Endometrium (tissue), 2 donors: ENCODE measurements around the gene DCAF17.

Source experiments
- FAIRE-seq: peaks from 2 replicates; lab custom pipeline; 2012; peaks lifted over from hg19 to GRCh38; lab: Jason Lieb, UNC
- donor health status: control.
- donor health status: control.

Gene DCAF17

DNA sequence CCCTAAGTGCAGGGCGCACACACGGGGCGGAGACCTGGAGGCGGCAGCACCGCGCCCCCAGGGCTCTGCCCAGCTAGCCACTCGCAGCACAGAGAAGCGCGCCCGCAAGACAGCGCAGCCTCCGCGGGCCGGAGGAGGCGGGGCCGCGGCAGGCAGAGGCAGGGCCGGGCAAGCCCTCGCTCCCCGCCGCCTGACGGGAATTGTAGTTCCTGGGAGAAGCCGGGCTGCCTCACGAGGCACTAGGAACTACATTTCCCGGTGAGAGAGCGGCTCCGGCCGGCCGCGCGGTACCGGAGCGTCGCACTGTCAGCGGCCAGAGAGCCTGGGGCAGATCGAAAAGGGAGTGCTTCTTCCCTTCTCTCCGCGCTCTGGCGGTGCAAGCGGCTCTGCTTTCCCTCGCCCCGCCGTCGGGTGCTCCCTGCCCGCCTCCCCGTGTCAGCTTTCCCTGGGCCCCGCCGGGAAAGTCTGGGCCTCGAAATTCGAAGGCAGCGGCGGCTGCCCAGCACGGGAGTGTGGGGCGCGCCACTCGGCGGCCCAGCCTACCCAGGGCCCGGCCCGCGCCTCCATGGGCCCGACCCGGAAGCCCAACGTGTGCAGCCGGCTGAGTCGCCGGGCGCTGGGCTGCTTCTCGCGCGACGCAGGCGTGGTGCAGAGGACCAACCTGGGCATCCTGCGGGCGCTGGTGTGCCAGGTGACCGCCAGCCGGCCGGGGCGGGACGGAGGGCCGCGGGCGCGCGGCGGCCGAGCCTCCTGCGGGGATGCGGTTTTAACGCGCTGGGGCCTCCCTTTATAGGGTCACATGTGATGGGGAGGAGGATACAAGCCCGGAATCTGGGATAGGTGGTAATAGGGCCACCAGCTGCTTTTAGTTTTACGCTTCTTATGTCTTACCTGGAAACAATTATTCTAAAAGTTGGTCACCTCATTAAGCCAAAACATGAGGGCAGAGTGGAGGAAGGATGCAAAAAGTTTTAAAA, at the start of gene DCAF17:
Gene DCAF17 (plus strand): TSS at position 214 of the 977 bp plus-strand sequence. CDS start 352 bp downstream, at position 566.
- no peak for FAIRE-seq

- no peak for FAIRE-seq
Measured at GRCh38 chr2:171386627-171387026, 47.4 kb upstream of the DCAF17 start.

DNA sequence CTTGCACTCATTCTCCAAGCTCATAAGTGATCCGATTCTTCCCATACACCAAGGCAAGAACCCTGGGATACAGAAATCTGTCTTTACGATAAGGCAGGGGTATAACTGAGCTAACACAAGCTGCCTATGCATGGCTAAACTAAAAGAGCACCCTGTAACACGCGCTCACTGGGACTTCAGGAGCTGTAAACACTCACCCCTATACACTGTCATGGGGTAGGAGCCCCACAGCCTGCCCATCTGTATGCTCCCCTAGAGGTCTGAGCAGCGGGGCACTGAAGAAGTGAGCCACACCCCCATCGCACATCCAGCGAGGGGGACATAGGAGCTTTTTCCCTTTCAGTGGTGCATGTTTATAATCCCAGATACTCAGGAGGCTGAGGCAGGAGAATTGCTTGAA, 47.0 kb upstream of the DCAF17 start:
- FAIRE-seq: no peak

DNA sequence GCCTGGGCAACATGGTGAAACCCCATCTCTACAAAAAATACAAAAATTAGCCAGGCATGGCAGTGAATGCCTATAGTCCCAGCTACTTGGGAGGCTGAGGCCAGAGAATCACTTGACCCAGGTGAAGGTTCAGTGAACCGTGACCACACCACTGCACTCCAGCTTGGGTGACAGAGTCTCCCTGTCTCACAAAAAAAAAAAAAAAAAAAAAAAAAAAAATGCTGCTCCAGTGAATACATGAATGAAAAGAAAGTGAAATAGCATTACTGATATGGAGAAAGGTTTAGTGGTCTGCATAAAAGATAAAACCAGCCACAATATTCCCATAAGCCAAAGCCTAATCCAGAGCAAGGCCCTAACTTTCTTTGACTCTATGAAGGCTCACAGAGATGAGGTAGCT, 44.7 kb upstream of the DCAF17 start:
- FAIRE-seq: no peak

DNA sequence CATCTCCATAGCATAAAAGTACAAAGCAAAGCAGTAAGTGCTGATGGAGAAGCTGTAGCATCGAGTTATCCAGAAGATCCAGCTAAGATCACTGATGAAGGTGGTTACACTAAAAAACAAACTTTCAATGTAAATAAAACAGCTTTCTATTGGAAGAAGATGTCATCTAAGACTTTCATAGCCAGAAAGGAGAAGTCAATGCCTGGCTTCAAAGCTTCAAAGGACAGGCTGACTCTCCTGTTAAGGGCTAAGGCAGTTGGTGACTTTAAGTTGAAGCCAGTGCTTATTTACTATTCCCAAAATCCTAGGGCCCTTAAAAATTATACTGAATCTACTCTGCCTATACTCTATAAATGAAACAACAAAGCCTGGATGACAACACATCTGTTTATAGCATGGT, 44.2 kb upstream of the DCAF17 start:
- no peak for FAIRE-seq

DNA sequence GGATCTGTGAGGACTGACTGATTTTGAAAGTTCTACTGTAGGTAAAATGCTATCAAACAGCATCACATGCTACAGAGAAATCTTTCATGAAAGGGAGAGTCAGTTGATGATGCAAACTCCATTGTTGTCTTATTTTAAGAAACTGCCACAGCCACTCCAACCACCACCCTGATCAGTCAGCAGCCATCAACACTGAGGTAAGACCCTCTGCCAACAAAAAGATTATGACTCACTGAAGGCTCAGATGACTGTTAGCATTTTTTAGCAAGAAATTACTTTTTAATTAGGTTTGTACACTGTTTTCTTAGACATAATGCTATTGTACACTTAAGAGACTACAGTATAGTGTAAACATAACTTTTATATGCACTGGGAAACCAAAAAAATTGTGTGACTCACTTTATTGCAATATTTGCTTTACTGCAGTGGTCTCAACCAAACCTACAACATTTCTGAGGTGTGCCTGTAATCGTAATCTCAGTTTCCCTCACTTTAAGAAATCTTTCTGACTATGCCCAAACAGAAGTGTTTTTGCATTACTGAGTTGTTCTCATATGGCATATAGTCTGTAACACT, 43.0 kb upstream of the DCAF17 start:
- FAIRE-seq: no peak

- no peak for FAIRE-seq
Measured at GRCh38 chr2:171391532-171391931, 42.5 kb upstream of the DCAF17 start.

- FAIRE-seq: no peak
Measured at GRCh38 chr2:171393487-171393886, 40.5 kb upstream of the DCAF17 start.

- FAIRE-seq: no peak
Measured at GRCh38 chr2:171394164-171394740, 39.8 kb upstream of the DCAF17 start.

- FAIRE-seq: no peak
Measured at GRCh38 chr2:171399292-171399691, 34.7 kb upstream of the DCAF17 start.

DNA sequence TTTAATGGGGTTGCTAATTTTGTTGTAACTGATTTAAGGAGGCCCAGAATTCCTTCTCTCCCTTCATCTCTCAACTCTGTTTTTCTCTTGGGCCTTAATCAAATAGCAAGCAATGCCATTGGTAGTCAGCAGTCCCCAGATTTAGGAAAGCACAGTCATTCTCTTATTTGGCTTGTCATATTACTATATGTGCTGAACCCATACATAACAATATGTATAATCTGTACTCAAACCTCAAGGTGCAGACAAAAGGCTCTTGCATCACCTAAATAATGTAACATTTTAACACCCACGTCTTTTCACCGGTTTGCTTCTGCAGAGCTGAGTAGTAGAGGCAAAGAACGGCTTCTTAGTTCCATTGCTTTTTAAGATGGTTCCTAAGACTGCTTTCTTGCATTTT, 33.6 kb upstream of the DCAF17 start:
- FAIRE-seq: no peak

GRCh38 chr2:171401947-171402346, 32.1 kb upstream of the DCAF17 start:
- no peak for FAIRE-seq

DNA sequence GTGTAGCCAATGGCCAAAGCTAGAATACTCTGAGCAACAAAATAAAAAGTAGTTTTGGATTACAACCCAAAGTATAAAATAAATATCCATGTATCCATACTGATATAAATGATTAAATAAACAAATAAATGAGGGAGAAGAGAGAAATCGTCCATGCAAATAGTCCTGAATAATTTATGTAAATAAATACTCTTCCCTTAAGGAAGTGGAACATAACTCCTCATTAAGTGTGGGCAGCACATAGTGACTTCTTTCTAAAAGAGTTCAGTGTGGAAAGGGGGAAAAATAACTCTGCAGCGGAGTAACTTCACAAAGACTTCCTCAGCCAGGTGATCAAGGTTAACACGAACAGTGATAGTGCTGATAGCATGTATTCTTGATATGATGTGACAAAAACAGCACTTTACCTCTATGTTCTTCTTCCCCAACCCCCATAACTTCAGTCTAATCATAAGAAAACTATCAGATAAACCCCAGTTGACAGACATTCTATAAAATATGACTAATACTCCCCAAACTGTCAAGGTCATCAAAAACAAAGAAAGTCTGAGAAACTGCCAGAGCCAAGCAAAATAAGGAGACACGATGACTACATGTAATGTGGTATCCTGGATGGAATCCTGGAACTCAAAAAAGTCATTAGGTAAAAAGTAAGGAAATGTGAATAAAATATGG, 31.0 kb upstream of the DCAF17 start:
- no peak for FAIRE-seq

GRCh38 chr2:171404261-171404660, 29.8 kb upstream of the DCAF17 start:
- FAIRE-seq: no peak

- FAIRE-seq: no peak
Measured at GRCh38 chr2:171404719-171405118, 29.3 kb upstream of the DCAF17 start.

DNA sequence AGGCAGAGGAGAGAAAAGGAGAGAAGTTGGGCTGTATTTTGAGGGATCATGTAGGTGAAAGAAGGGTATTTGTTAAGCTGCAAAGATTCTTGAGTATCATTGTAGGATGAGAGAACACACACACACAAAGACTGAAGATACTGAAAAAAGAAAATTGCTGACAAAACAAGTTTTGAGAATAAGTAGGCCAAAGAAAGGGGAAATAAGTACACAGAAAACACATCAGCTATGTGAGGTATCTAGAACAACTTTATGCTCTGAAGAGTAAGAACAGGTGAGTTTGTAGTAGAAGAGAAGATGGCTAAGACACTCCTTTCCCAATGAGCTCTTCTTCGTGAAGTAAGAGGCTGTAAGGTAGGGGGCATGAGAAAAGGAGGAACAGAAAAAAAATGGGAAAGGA, 28.5 kb upstream of the DCAF17 start:
- FAIRE-seq: no peak

- no peak for FAIRE-seq
Measured at GRCh38 chr2:171406044-171406443, 28.0 kb upstream of the DCAF17 start.

- FAIRE-seq: no peak
Measured at GRCh38 chr2:171407030-171407675, 26.9 kb upstream of the DCAF17 start.

- no peak for FAIRE-seq
Measured at GRCh38 chr2:171407676-171408044, 26.4 kb upstream of the DCAF17 start.

DNA sequence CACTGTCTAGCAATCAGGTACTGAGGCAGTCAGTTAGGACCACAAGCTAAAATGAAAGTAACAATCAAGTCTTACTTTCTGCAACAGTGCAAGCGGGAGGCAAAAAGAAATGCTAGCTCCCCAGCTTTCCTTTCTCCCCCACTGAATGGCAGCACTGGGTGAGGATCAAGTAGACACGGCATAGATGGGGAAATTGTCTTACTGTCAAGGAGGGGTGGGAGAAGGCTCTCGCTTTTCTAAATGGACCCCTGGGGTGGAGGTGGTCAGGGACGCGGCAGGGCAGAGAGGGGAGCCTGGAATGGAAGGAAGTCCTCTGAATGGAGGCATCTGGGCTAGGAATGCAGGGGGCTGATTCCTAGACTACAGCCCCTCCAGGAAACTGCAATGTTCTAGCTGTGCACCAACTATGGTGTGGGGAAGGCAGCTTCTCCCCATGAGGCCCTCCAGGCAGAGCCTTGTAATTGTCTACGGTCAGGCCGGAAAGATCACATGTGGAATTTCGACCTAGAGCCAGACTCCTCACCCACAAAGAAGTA, 24.5 kb upstream of the DCAF17 start:
- no peak for FAIRE-seq

DNA sequence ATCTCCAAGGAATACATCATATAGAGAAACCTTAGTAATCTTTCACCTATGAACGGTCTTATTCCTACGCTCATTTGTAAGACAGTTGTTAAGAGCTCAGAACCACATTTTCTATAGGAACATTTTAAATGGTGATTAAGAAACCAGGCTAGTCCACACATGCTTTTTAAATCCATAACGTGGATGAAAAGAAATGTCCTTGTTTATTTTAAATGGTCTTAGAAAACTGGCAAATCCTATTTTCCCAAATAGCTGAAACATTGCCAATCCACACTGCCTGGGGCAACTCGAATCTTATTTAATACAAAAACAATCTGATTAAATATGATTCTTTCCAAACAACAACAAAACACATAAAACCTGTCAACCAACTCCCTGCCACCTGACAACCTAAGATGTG, 23.9 kb upstream of the DCAF17 start:
- no peak for FAIRE-seq

- no peak for FAIRE-seq
Measured at GRCh38 chr2:171410624-171411023, 23.4 kb upstream of the DCAF17 start.
